HG02970 (cell line): ENCODE data around the gene DCBLD1.
"Not testable (repeated sequence)": the region's sequence is repeated elsewhere in the genome, so short reads cannot be mapped to it uniquely, and the experiment has no call there.

Source experiments
- ATAC-seq: cut with Tn5 transposase; IDR thresholded peaks from one replicate; pipeline ENCODE4 v1.9.1; 2021; ENCODE audit warnings: mild to moderate bottlenecking, moderate library complexity, moderate number of reproducible peaks; ENCODE audit not compliant: unreplicated experiment, low FRiP score

Gene DCBLD1

GRCh38 chr6:117496383-117496990, 14.0 kb downstream of the DCBLD1 start:
- ATAC-seq, result no peak

GRCh38 chr6:117497237-117497636, 14.8 kb downstream of the DCBLD1 start:
- no peak for ATAC-seq

- no peak for ATAC-seq
Measured at GRCh38 chr6:117498159-117498558, 15.7 kb downstream of the DCBLD1 start.

- ATAC-seq, result no peak
Measured at GRCh38 chr6:117501722-117502121, 19.2 kb downstream of the DCBLD1 start.

GRCh38 chr6:117502580-117502979, 20.1 kb downstream of the DCBLD1 start:
- no peak for ATAC-seq

GRCh38 chr6:117503211-117503610, 20.7 kb downstream of the DCBLD1 start:
- ATAC-seq, result no peak

GRCh38 chr6:117504478-117505144, 22.1 kb downstream of the DCBLD1 start:
- no peak for ATAC-seq

- no peak for ATAC-seq
Measured at GRCh38 chr6:117505311-117505710, 22.8 kb downstream of the DCBLD1 start.

- no peak for ATAC-seq
Measured at GRCh38 chr6:117506180-117506835, 23.8 kb downstream of the DCBLD1 start.

GRCh38 chr6:117506907-117507306, 24.4 kb downstream of the DCBLD1 start:
- ATAC-seq, result no peak

GRCh38 chr6:117508450-117508971, 26.0 kb downstream of the DCBLD1 start:
- ATAC-seq, result no peak

- no peak for ATAC-seq
Measured at GRCh38 chr6:117509021-117509420, 26.5 kb downstream of the DCBLD1 start.

- ATAC-seq, result no peak
Measured at GRCh38 chr6:117512056-117512828, 29.8 kb downstream of the DCBLD1 start.

GRCh38 chr6:117512987-117513573, 30.6 kb downstream of the DCBLD1 start:
- ATAC-seq, result no peak

- ATAC-seq, result no peak
Measured at GRCh38 chr6:117513778-117514365, 31.4 kb downstream of the DCBLD1 start.

GRCh38 chr6:117514655-117515054, 32.2 kb downstream of the DCBLD1 start:
- ATAC-seq, result no peak

- ATAC-seq, result no peak
Measured at GRCh38 chr6:117515326-117515725, 32.9 kb downstream of the DCBLD1 start.

- ATAC-seq, result not testable (repeated sequence)
Measured at GRCh38 chr6:117517995-117518394, 35.5 kb downstream of the DCBLD1 start.

- ATAC-seq, result no peak
Measured at GRCh38 chr6:117518870-117519269, 36.4 kb downstream of the DCBLD1 start.
